ENCODE data around the gene ATAD5. TPM values are rescaled to one million over a fixed set of nuclear protein-coding genes. Genes with fewer than 3 reads are reported as not detected.
A peak's percentile ranks its signal among the peaks of the same experiment; 100 is the strongest.

Gene ATAD5
- total RNA-seq, 2 donors from 2014 or later = 3.7 to 10.1 TPM

DNA sequence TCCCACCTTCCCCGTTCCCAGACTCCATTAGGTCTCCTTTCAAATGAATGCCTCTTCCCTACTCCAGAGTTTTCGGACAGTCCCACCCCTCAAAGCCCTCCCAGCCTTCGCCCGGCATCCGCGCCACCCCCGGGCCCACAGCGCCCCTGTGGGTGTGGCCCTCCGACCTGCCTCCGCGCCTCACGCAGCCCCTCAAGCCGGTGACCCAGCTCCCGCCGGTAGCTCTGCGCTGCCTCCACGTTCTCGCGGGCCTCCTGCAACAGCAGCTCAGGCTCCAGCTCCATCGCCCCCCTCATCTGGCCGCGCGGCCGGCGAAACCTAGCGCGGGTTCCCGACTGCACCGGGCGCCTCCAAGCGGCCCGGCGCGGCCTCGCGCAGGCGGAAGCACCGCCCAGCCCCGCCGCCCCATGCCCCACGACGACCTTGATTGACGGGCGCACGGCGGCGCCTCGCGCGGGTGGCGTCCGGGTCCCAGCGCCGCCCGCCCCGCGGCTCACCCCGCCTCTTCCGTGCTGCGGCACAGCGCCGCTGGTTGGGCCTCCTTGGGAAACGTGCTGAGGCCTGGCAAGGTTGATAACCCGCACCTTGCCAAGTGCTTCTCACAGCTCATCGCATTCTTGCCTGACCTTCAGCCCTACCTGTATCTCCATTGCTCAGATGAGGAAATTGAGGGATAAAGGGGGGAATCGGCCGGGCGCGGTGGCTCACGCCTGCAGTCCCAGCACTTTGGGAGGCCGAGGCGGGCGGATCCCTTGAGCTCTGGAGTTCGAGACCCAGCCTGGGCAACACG, 7.2 kb upstream of the ATAD5 start, which contains the start of gene CRLF3:
CRLF3 (minus strand) TSS at position 337 of the 790 bp plus-strand sequence; CDS start at position 296, 41 bp downstream.
- Histone ChIP-seq H3K27me3 (no peaks in the 10 kb centered on the region), H3K9ac (ENCODE audit: low read depth in 2 of 2, low read length in 2 of 2) (peak within 1 kb of the TSS; percentile 91 to 94), H3K36me3 (no peaks in the 10 kb centered on the region), H3K4me3 (peak within 1 kb of the TSS; percentile 78), H3K9me3 (no peaks in the 10 kb centered on the region), H3K27ac (peak within 1 kb of the TSS; percentile 84), H3K4me1 (no peaks in the 10 kb centered on the region)
- intact Hi-C loops (cut with DNase I) = no loop called here
- DNase-seq = peak; percentile 90
- TF ChIP-seq, protein P1, sequence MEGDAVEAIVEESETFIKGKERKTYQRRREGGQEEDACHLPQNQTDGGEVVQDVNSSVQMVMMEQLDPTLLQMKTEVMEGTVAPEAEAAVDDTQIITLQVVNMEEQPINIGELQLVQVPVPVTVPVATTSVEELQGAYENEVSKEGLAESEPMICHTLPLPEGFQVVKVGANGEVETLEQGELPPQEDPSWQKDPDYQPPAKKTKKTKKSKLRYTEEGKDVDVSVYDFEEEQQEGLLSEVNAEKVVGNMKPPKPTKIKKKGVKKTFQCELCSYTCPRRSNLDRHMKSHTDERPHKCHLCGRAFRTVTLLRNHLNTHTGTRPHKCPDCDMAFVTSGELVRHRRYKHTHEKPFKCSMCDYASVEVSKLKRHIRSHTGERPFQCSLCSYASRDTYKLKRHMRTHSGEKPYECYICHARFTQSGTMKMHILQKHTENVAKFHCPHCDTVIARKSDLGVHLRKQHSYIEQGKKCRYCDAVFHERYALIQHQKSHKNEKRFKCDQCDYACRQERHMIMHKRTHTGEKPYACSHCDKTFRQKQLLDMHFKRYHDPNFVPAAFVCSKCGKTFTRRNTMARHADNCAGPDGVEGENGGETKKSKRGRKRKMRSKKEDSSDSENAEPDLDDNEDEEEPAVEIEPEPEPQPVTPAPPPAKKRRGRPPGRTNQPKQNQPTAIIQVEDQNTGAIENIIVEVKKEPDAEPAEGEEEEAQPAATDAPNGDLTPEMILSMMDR (IDR thresholded peaks at IDR 0.05) = peak; percentile 38

DNA sequence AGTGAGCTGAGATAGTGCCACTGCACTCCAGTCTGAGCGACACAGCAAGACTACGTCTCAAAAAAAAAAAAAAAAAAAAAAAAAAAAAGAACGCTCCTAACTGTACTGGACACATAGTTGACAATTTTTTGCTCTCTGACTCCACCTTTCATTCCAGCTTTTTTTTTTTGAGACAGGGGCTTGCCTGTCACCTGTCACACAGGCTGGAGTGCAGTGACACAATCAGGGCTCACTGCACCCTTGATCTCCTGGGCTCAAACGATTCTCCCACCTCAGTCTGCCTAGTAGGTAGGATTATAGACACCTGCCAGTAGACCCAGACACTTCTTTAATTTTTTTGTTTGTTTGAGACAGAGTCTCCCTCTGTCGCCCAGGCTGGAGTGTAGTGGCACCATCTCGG, 4.7 kb upstream of the ATAD5 start:
- Histone ChIP-seq H3K27ac (no peak overlapping the region), H3K4me3 (no peak overlapping the region), H3K9ac (ENCODE audit: low read depth in 2 of 2, low read length in 2 of 2) (no peak overlapping the region), H3K4me1 (peaks cover under 1% of the 10 kb centered on the region), H3K36me3 (no peaks in the 10 kb centered on the region), H3K9me3 (no peaks in the 10 kb centered on the region), H3K27me3 (no peaks in the 10 kb centered on the region)
- DNase-seq = no peak
- TF ChIP-seq, protein P1 (IDR thresholded peaks at IDR 0.05) = no peak
- intact Hi-C loops (cut with DNase I) = no loop called here

DNA sequence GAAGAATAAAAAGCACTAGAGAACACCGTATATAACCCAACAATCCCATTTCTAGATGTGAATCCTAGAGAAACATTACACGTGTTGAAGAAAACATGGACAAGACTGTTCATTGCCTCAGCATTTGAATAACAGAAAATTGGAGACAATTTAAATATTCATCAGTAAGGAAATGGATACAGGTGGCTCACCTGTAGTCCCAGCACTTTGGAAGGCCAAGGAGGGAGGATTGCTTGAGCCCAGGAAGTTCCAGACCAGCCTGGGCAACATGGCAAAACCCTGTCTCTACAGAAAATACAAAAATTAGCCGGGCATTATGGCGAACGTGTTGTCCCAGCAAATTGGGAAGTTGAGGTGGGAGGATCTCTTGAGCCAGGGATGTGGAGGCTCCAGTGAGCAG, 2.7 kb upstream of the ATAD5 start:
- Histone ChIP-seq H3K4me1 (peaks cover 3% of the 10 kb centered on the region), H3K36me3 (no peaks in the 10 kb centered on the region), H3K27me3 (no peaks in the 10 kb centered on the region), H3K9ac (ENCODE audit: low read depth in 2 of 2, low read length in 2 of 2) (no peak overlapping the region), H3K9me3 (no peaks in the 10 kb centered on the region), H3K27ac (no peak overlapping the region), H3K4me3 (no peak overlapping the region)
- DNase-seq = no peak
- intact Hi-C loops (cut with DNase I) = no loop called here
- TF ChIP-seq, protein P1 (IDR thresholded peaks at IDR 0.05) = no peak

DNA sequence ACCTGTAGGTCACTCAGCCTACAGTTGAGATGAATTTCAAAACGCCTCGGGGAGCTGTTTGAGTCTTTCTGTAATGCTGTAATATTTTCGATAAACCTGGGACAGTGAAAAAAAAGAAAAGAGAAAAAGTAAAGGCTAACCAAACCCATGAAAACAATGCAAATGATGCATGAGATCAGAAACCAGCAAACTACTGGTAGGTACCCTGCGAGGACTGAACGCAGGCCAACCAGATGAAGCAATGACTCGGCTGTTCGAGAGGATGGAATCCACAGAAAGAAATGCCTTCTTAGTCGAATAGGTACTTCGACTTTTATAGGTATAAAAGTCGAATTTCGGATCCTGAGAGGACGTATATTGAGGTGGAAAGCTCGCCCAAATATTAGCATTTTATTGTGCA, 509 bp upstream of the ATAD5 start:
- intact Hi-C loops (cut with DNase I) = no loop called here
- H3K9ac ChIP-seq (ENCODE audit: low read depth in 2 of 2, low read length in 2 of 2) = peak overlapping the region in 1 of 2 donors; percentile 92
- H3K4me3 ChIP-seq = peak overlapping the region; percentile 75
- no peak overlapping the region for H3K27ac ChIP-seq
- H3K9me3 ChIP-seq = no peaks in the 10 kb centered on the region
- TF ChIP-seq, protein P1 (IDR thresholded peaks at IDR 0.05) = no peak
- no peaks in the 10 kb centered on the region for H3K36me3 ChIP-seq
- DNase-seq = no peak
- peaks cover 3% of the 10 kb centered on the region for H3K4me1 ChIP-seq
- no peaks in the 10 kb centered on the region for H3K27me3 ChIP-seq

DNA sequence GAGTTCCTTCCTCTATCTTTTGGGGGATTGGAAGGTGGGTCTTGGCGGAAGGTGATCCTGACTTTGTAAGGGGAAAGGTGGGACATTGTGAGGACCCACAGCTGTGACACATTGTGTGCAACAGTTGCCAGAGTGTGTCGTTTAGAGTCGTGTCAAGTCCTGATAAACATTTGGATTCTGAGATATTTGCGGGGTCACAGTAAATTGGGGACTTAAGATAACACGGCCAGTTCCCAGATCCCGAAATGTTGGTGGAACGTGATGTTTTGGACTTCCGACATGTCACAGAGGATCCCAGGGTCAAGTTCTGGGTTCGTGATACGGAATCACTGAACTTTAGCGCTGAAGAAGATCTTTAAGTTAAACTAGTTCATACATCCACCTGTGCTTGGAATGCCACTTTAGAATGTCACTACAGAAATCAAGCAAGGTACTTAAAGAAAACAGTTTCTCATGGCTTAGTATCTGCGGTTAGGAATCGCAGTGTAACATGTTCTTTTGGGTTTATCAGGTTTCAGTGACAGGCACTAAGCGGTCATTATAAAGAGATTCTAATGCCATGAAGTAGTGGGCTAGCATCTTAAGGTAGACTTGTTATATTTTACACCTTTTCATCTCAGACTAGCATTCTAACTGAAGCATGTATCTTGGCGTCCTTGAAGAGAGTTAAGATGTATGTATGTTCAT, 815 bp downstream of the ATAD5 start:
- no peak for DNase-seq
- peak overlapping the region; percentile 75 for H3K4me3 ChIP-seq
- no peaks in the 10 kb centered on the region for H3K27me3 ChIP-seq
- peaks cover 3% of the 10 kb centered on the region for H3K4me1 ChIP-seq
- no peaks in the 10 kb centered on the region for H3K9me3 ChIP-seq
- no peaks in the 10 kb centered on the region for H3K36me3 ChIP-seq
- intact Hi-C loops (cut with DNase I) = no loop called here
- H3K9ac ChIP-seq (ENCODE audit: low read depth in 2 of 2, low read length in 2 of 2) = peak overlapping the region; percentile 65 to 92
- no peak overlapping the region for H3K27ac ChIP-seq
- TF ChIP-seq, protein P1 (IDR thresholded peaks at IDR 0.05) = no peak
